ENCODE measurements around the gene HDAC7.

Gene HDAC7

GRCh38 chr12:47771304-47771703 lies 48.4 kb downstream of the HDAC7 start:
- Histone ChIP-seq H3K36me3 (ENCODE audit: control insufficient read depth, low read length) (no peaks in the 10 kb centered on the region), H4K20me1 (ENCODE audit: control insufficient read depth, insufficient read depth, low read depth, low read length) (no peaks in the 10 kb centered on the region), H3K9me3 (ENCODE audit: control insufficient read depth, insufficient read depth, low read length) (no peaks in the 10 kb centered on the region), H3K27ac (ENCODE audit: low read depth, low read length) (no peak overlapping the region), H3K4me2 (ENCODE audit: low read length) (no peak overlapping the region), H3K4me3 (ENCODE audit: low read length) (no peak overlapping the region), H3K9me2 (replicated peaks; ENCODE audit: control insufficient read depth, low read length) (no peaks in the 10 kb centered on the region), H3K4me1 (ENCODE audit: control insufficient read depth, low read length) (peaks cover 27% of the 10 kb centered on the region), H3K79me2 (ENCODE audit: control insufficient read depth, low read length) (peaks cover 6% of the 10 kb centered on the region), H3F3A (ENCODE audit: control insufficient read depth, insufficient read depth) (no peaks in the 10 kb centered on the region), H3K27me3 (ENCODE audit: control insufficient read depth, low read length) (peaks cover 26% of the 10 kb centered on the region)
- TF ChIP-seq EZH2phosphoT487 (IDR thresholded peaks at IDR 0.05; ENCODE audit: borderline replicate concordance, low read length) (no peak), CTCF (IDR thresholded peaks at IDR 0.05; ENCODE audit: low read depth, low read length, poor library complexity, severe bottlenecking) (no peak)

GRCh38 chr12:47770086-47770726 lies 49.5 kb downstream of the HDAC7 start:
- no peaks in the 10 kb centered on the region for H3K9me2 ChIP-seq (replicated peaks; ENCODE audit: control insufficient read depth, low read length)
- no peak overlapping the region for H3K4me3 ChIP-seq (ENCODE audit: low read length)
- H3K4me1 ChIP-seq (ENCODE audit: control insufficient read depth, low read length), result peaks cover 26% of the 10 kb centered on the region
- H4K20me1 ChIP-seq (ENCODE audit: control insufficient read depth, insufficient read depth, low read depth, low read length), result no peaks in the 10 kb centered on the region
- H3K36me3 ChIP-seq (ENCODE audit: control insufficient read depth, low read length), result no peaks in the 10 kb centered on the region
- H3F3A ChIP-seq (ENCODE audit: control insufficient read depth, insufficient read depth), result no peaks in the 10 kb centered on the region
- H3K27me3 ChIP-seq (ENCODE audit: control insufficient read depth, low read length), result peaks cover 26% of the 10 kb centered on the region
- no peaks in the 10 kb centered on the region for H3K9me3 ChIP-seq (ENCODE audit: control insufficient read depth, insufficient read depth, low read length)
- no peak overlapping the region for H3K4me2 ChIP-seq (ENCODE audit: low read length)
- H3K79me2 ChIP-seq (ENCODE audit: control insufficient read depth, low read length), result peaks cover 6% of the 10 kb centered on the region
- no peak overlapping the region for H3K27ac ChIP-seq (ENCODE audit: low read depth, low read length)
- TF ChIP-seq EZH2phosphoT487 (IDR thresholded peaks at IDR 0.05; ENCODE audit: borderline replicate concordance, low read length) (no peak), CTCF (IDR thresholded peaks at IDR 0.05; ENCODE audit: low read depth, low read length, poor library complexity, severe bottlenecking) (no peak)

- peaks cover 19% of the 10 kb centered on the region for H3K4me1 ChIP-seq (ENCODE audit: control insufficient read depth, low read length)
- no peak overlapping the region for H3K27ac ChIP-seq (ENCODE audit: low read depth, low read length)
- no peaks in the 10 kb centered on the region for H4K20me1 ChIP-seq (ENCODE audit: control insufficient read depth, insufficient read depth, low read depth, low read length)
- no peak for TF ChIP-seq CTCF (IDR thresholded peaks at IDR 0.05; ENCODE audit: low read depth, low read length, poor library complexity, severe bottlenecking)
- TF ChIP-seq EZH2phosphoT487 (IDR thresholded peaks at IDR 0.05; ENCODE audit: borderline replicate concordance, low read length), result no peak
- H3K4me3 ChIP-seq (ENCODE audit: low read length), result no peak overlapping the region
- H3K36me3 ChIP-seq (ENCODE audit: control insufficient read depth, low read length), result no peaks in the 10 kb centered on the region
- H3K4me2 ChIP-seq (ENCODE audit: low read length), result no peak overlapping the region
- peaks cover 26% of the 10 kb centered on the region for H3K27me3 ChIP-seq (ENCODE audit: control insufficient read depth, low read length)
- H3K79me2 ChIP-seq (ENCODE audit: control insufficient read depth, low read length), result peaks cover 6% of the 10 kb centered on the region
- H3K9me2 ChIP-seq (replicated peaks; ENCODE audit: control insufficient read depth, low read length), result no peaks in the 10 kb centered on the region
- no peaks in the 10 kb centered on the region for H3F3A ChIP-seq (ENCODE audit: control insufficient read depth, insufficient read depth)
- H3K9me3 ChIP-seq (ENCODE audit: control insufficient read depth, insufficient read depth, low read length), result no peaks in the 10 kb centered on the region
These were observed 50.2 kb downstream of the HDAC7 start for GRCh38 chr12:47769234-47770085.
